ENCODE results near the gene CHSY1. TPM values are rescaled to one million over a fixed set of nuclear protein-coding genes. Genes with fewer than 3 reads are reported as not detected.

Gene CHSY1
- total RNA-seq, 2 donors from 2014 or later = 10.5 to 12.9 TPM

Other genes with a start within 250 kb of the CHSY1 start
- 10 to 100 TPM; 28.0 to 36.3 TPM for gene SELENOS, start 25.4 kb upstream of the CHSY1 start, total RNA-seq
- gene SNRPA1, start 43.2 kb upstream of the CHSY1 start, total RNA-seq = 100 to 1,000 TPM; 166 to 206 TPM
- 10 to 100 TPM in 1 of 2 donors, 1 to 10 TPM in 1; 1.9 to 27.8 TPM for gene PCSK6, start 237.7 kb upstream of the CHSY1 start, total RNA-seq

Data from T-helper 17 cell (primary cell).